GM12875 (cell line): ENCODE measurements around the gene IL11RA.

ENCODE experiments used
- H3K4me3 ChIP-seq: one replicate; pipeline ENCODE4 v1.5.1; 2011; ENCODE audit warnings: low read depth, low read length, control low read depth
- CTCF ChIP-seq: IDR thresholded peaks from 2 replicates; pipeline ENCODE4 v1.5.1; 2011; ENCODE audit warnings: low read depth, mild to moderate bottlenecking, control low read depth, inconsistent platforms, low read length, moderate library complexity, borderline replicate concordance; ENCODE audit not compliant: insufficient read depth

The IL11RA gene

GRCh38 chr9:34687276-34688030 is 35.5 kb downstream of the IL11RA start:
- TF ChIP-seq CTCF = no peak
- no peak overlapping the region for H3K4me3 ChIP-seq

- H3K4me3 ChIP-seq = no peak overlapping the region
- TF ChIP-seq CTCF = no peak
These were observed 36.5 kb downstream of the IL11RA start for GRCh38 chr9:34688329-34689115.

GRCh38 chr9:34689116-34689470 is 37.1 kb downstream of the IL11RA start:
- TF ChIP-seq CTCF = no peak
- no peak overlapping the region for H3K4me3 ChIP-seq

GRCh38 chr9:34689512-34689911 is 37.5 kb downstream of the IL11RA start:
- TF ChIP-seq CTCF = no peak

GRCh38 chr9:34690983-34691935 is 39.3 kb downstream of the IL11RA start, which contains the start of gene CCL19:
Gene CCL19, minus strand, starts transcription at chr9:34691276. Its CDS starts 137 bp downstream, at chr9:34691139.
- no peak for TF ChIP-seq CTCF
- no peak within 1 kb of the TSS for H3K4me3 ChIP-seq

More at GRCh38 chr9:34689512-34689911, 37.5 kb downstream of the IL11RA start:
- H3K4me3 ChIP-seq = no peak overlapping the region

- no peak overlapping the region for H3K4me3 ChIP-seq
- no peak for TF ChIP-seq CTCF
These were observed 39.9 kb downstream of the IL11RA start for GRCh38 chr9:34691936-34692315.
